AG10803 (cell line): ENCODE results near the gene SOX5.

ENCODE experiments used
- DNase-seq: peaks from one replicate; pipeline ENCODE4 v3.0.0; 2010; ENCODE audit warnings: low read depth
- H3K4me3 ChIP-seq: 2 replicates; pipeline ENCODE4 v1.5.1; 2011; ENCODE audit warnings: mild to moderate bottlenecking, low read length, control low read depth
- TF ChIP-seq, protein P1 (sequence below): conservative IDR thresholded peaks from 2 replicates; pipeline ENCODE4 v1.5.1; 2011; ENCODE audit warnings: mild to moderate bottlenecking, low read length, control low read depth, inconsistent platforms

The SOX5 gene

DNA sequence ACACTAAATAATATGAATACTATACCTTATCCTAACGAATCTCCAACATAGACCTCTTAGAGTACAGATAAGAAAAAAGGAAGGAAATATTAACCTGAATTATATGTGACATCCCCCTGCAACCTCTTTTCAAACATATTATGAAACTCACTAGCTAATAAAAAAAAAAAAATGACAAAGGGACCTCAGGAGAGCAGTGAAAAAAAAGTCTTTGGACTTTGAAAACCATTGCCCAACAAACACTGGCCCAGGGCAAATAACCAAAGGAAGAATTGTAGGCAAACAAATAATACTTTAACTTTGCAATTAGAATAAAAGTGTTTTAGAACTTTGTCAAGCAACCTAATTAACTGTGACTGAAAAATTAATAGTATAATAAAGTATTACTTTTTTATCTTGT lies 7.7 kb downstream of the SOX5 start:
- TF ChIP-seq, protein P1, sequence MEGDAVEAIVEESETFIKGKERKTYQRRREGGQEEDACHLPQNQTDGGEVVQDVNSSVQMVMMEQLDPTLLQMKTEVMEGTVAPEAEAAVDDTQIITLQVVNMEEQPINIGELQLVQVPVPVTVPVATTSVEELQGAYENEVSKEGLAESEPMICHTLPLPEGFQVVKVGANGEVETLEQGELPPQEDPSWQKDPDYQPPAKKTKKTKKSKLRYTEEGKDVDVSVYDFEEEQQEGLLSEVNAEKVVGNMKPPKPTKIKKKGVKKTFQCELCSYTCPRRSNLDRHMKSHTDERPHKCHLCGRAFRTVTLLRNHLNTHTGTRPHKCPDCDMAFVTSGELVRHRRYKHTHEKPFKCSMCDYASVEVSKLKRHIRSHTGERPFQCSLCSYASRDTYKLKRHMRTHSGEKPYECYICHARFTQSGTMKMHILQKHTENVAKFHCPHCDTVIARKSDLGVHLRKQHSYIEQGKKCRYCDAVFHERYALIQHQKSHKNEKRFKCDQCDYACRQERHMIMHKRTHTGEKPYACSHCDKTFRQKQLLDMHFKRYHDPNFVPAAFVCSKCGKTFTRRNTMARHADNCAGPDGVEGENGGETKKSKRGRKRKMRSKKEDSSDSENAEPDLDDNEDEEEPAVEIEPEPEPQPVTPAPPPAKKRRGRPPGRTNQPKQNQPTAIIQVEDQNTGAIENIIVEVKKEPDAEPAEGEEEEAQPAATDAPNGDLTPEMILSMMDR, result no peak
- no peak for DNase-seq
- H3K4me3 ChIP-seq, result no peak overlapping the region

DNA sequence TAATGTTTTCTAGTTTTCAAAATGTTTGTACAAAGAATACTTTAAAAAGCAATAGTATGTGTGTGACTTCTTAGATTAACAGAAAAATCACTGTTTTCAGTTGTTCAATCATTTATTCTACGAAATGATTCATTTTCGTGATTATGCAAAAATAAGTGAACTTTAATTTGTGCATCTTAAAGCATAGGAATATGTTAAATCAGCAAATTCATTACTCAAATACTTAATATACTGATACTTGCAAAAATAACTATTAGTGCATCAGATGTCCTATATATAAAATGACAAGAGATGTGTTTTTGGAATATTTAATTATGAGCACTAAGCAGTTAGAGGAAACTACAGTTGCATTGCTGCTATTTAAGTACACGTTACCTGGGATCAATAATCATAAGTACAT lies 11.0 kb downstream of the SOX5 start:
- no peak overlapping the region for H3K4me3 ChIP-seq
- TF ChIP-seq, protein P1, result no peak
- no peak for DNase-seq

GRCh38 chr12:23931176-23931575 lies 18.3 kb downstream of the SOX5 start:
- DNase-seq, result no peak
- H3K4me3 ChIP-seq, result no peak overlapping the region
- TF ChIP-seq, protein P1, result no peak

- no peak for DNase-seq
- TF ChIP-seq, protein P1, result no peak
Measured at GRCh38 chr12:23930599-23930998, 18.9 kb downstream of the SOX5 start.

GRCh38 chr12:23929906-23930305 lies 19.6 kb downstream of the SOX5 start:
- no peak for DNase-seq
- TF ChIP-seq, protein P1, result no peak
- H3K4me3 ChIP-seq, result no peak overlapping the region

More at GRCh38 chr12:23930599-23930998, 18.9 kb downstream of the SOX5 start:
- no peak overlapping the region for H3K4me3 ChIP-seq

GRCh38 chr12:23927907-23928306 lies 21.6 kb downstream of the SOX5 start:
- H3K4me3 ChIP-seq, result no peak overlapping the region
- DNase-seq, result no peak
- TF ChIP-seq, protein P1, result no peak

DNA sequence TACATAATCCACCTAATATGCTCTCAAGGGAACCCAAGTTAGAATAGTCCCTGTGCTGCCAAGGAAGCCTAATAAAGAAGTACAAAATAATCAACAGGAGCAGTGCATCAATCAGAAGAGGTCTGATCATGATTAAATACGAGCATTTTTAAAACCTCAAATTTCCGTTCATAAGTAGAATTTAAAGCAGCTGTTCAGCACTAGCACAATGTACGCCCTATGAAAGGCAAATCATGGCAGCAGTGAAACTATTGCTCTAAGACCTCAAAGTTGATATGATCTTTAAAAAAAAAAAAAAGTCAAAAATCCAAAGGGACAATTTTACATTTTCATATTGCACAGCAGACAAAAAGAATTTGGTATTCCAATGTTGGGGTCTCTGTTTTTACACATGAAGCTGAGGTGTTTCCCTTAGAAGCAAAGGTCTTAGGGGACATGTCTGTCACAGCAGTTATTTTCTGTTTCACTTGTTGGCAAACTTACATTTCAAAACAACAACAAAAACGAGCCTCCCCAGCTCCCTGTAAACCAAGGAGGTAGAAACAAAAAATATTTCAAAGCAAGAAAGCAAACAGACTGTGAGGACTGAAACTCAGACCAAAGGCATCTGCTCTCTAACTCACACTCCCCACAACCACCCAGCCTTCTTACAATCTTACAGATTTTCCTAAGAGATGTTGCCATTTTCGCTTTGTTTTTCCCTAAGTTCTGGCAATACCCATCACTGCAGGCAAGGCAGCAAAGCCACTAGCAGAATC lies 28.2 kb downstream of the SOX5 start:
- no peak overlapping the region for H3K4me3 ChIP-seq
- TF ChIP-seq, protein P1, result no peak
- no peak for DNase-seq
